ENCODE data around the gene PNMA6E.

PNMA6E gene

DNA sequence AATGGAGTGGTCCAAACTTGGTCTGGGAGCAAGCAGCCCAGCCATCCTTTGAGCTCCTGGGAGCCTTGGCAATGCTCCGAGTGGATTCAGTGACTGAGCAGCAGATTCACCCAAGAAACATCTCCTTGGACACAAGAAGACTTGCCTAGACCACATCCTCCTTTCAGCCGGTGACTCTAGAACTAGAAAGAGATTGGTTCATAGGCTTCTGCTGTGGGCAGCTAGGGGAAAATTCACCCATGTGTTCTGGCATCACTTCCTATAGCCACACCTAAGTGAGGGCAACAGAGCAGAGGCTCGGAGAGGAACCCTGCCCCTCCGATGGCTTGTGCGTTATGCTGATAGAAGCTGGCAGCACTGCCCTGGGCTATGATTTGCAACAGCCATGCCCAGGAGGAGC is 51.2 kb downstream of the PNMA6E start:
- no peak for DNase-seq (ENCODE audit: low spot score)

DNA sequence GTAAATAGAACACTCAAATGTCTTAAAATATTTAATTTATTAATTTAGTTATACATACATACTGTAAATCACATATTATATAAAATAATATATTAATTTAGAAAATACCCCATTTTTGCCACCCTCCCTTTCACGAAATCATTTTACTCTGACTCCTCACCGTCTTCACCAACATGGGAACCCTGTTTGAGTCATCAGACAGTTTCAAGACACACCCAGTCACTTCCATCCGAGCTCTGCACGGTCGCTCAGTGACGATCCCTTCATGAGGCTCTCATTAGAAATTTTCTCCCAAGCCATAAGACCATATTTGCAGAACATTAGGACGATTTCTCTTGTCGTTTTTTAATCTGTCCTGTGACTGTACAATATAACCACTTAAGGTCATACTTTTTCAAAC is 52.7 kb downstream of the PNMA6E start:
- DNase-seq (ENCODE audit: low spot score), result no peak

DNA sequence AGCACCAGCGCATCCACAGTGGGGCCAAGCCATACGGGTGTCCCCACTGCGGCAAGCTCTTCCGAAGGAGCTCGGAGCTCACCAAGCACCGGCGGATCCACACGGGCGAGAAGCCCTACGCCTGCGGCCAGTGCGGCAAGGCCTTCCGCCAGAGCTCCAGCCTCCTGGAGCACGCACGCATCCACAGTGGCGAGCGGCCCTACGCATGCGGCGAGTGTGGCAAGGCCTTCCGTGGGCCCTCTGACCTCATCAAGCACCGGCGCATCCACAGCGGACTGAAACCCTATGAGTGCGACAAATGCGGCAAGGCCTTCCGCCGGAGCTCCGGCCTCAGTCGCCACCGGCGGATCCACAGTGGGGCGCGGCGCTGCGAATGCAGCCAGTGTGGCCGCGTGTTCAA is 53.6 kb downstream of the PNMA6E start:
- DNase-seq (ENCODE audit: low spot score), result no peak
